22Rv1 (cell line): Measurements from ENCODE around the gene ANKS1A.

Source experiments
- H3K27ac ChIP-seq: fragments of 450-650 bp; 2 replicates; pipeline ENCODE4 v1.5.1; 2017
- ZFX ChIP-seq: fragments of 450-650 bp; IDR thresholded peaks from 2 replicates; pipeline ENCODE4 v1.6.1; 2017; ENCODE audit warnings: antibody characterized with exemption, borderline replicate concordance
- TF ChIP-seq, protein P1 (sequence below): fragments of 450-650 bp; IDR thresholded peaks from 2 replicates; pipeline ENCODE4 v1.5.1; 2017; ENCODE audit warnings: mild to moderate bottlenecking

The ANKS1A gene

DNA sequence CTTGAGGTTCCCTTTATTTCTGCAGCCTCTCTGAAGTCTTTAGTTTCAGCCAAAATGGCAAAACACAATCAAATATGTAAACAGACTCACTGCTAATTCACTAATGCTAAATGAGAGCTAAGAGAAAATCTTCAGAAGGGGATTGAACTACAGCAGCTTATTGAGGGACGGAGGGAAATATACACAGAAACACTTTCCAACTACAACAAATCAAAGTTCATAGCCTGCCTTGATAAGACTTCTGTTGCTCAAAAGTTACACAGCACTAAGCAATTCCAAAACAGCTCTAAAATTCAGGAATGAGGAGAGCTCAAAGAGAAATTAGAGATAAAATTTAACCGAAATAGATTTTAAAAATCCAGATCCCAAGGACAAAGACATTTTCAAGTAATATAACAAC, 250.4 kb downstream of the ANKS1A start:
- TF ChIP-seq ZFX, result no peak
- no peak overlapping the region for H3K27ac ChIP-seq

DNA sequence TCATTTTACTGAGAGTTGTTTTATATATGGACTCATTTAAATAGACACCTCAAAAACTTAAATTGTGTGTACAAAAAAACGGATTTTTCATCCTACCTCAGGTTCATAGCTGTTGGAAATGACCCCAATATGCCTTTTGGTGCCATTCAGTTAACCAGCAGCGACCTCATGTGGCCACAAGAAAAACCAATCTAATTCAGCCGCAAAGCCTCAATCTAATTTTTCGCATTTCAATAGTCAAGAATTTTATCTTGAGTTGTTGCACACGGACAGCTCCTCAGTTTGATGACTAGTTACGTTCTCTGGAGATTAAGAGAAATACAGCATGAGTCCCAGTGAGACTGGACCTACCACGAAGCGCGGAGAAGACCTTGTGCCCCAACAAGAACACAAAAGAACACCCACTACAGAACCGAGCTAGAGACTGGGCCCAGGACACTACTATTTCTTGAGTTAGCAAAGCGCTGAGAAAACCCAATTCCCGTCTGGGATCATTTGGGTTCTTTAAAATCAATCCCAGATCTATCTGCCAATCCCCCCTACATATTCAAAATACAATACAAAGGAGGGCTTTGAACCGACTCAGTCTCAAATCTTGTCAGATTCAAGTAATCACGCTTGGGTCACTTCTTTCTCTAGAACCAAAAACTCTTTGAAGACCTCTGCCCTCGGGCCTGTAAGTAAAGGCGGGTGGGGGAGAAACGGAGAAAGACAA, 251.0 kb downstream of the ANKS1A start:
- H3K27ac ChIP-seq, result no peak overlapping the region
- TF ChIP-seq, protein P1, sequence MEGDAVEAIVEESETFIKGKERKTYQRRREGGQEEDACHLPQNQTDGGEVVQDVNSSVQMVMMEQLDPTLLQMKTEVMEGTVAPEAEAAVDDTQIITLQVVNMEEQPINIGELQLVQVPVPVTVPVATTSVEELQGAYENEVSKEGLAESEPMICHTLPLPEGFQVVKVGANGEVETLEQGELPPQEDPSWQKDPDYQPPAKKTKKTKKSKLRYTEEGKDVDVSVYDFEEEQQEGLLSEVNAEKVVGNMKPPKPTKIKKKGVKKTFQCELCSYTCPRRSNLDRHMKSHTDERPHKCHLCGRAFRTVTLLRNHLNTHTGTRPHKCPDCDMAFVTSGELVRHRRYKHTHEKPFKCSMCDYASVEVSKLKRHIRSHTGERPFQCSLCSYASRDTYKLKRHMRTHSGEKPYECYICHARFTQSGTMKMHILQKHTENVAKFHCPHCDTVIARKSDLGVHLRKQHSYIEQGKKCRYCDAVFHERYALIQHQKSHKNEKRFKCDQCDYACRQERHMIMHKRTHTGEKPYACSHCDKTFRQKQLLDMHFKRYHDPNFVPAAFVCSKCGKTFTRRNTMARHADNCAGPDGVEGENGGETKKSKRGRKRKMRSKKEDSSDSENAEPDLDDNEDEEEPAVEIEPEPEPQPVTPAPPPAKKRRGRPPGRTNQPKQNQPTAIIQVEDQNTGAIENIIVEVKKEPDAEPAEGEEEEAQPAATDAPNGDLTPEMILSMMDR, result peak; percentile 88
- no peak for TF ChIP-seq ZFX

DNA sequence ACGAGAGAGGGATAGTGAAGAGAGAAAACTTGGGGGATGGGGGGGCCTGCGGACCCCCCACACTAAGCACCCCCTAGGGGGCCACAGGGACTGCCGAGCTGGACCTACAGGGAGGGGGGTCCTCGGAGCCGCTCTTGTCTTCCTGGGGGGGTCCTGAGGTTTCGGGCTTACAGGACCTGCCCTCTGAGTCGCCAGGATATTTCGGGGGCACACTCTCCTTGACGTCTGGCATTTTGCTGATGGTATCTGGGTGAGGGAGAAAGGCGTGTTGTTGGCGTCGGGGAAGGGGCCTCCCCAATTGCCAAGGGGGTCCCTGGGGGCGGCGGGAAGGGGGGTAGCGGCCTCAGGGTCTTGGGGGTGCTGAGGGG, 251.6 kb downstream of the ANKS1A start:
- H3K27ac ChIP-seq, result no peak overlapping the region
- TF ChIP-seq, protein P1, result no peak
- TF ChIP-seq ZFX, result no peak
